ENCODE results near the gene KCNN2.

Gene KCNN2

DNA sequence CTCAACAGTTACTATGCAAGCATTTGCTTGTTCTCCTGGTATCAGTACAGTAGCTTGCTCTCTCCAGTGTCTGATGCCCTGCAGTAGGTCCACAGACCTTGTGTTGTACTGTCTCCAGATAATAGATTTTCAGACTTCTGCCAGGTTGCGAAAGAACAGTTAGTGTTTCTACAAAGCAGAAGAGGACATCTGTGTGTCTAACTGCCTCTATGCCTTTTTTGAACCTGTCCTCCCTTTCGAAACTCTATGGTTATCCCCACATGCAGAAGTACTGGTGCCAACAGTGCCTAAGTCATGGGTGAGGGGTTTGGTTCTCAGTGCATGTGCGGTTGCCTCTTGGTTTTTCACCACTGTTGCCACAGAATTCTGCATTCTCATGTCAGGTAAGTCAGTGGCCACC is 45.9 kb downstream of the KCNN2 start:
- Histone ChIP-seq H3K4me3 (ENCODE audit: low read depth, low read length) (no peak overlapping the region), H3K4me1 (ENCODE audit: control insufficient read depth, insufficient read depth, low read length) (no peaks in the 10 kb centered on the region), H3K27ac (ENCODE audit: extremely low read depth, low read depth, low read length) (no peak overlapping the region), H3K36me3 (ENCODE audit: control insufficient read depth in 2 of 2, insufficient read depth in 1 of 2, low read length in 2 of 2) (no peaks in the 10 kb centered on the region), H3K9me3 (ENCODE audit: control insufficient read depth, insufficient read depth, low read depth, low read length) (no peaks in the 10 kb centered on the region)
- POLR2A ChIA-PET: no interaction called here
- TF ChIP-seq ZNF121 (tag by site-specific recombination; IDR thresholded peaks at IDR 0.05) (no peak), ZNF174 (tag by site-specific recombination; IDR thresholded peaks at IDR 0.05) (no peak), SP2 (tag by site-specific recombination; IDR thresholded peaks at IDR 0.05) (no peak)
- TF ChIP-seq, protein P1, sequence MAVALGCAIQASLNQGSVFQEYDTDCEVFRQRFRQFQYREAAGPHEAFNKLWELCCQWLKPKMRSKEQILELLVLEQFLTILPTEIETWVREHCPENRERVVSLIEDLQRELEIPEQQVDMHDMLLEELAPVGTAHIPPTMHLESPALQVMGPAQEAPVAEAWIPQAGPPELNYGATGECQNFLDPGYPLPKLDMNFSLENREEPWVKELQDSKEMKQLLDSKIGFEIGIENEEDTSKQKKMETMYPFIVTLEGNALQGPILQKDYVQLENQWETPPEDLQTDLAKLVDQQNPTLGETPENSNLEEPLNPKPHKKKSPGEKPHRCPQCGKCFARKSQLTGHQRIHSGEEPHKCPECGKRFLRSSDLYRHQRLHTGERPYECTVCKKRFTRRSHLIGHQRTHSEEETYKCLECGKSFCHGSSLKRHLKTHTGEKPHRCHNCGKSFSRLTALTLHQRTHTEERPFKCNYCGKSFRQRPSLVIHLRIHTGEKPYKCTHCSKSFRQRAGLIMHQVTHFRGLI (tag by site-specific recombination; IDR thresholded peaks at IDR 0.05): no peak
- CTCF ChIA-PET: interaction anchor here (0.7 kb wide), 2 partner anchors 397 to 1869 kb away, joined by 4 to 6 read pairs; no protein-coding TSS in a partner anchor

DNA sequence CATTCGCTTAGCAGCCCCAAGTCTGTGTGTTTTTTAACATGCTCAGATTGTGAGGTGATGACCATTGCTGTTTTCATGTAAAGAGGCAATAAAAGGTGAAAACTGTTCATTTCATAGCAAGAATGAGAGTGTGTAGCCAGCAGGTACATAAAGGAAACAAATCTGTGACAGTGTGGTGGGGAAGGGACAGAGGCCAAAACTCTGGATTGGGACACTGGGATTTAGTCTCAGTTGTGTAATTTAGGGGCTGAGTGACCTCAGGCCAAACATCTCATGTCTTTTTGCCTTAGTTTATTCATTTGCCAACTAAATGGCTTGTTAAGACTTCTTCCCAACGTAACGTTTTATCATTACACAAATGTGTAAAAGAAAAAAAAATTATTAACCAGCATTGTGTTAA is 47.0 kb downstream of the KCNN2 start:
- Histone ChIP-seq H3K27ac (ENCODE audit: extremely low read depth, low read depth, low read length) (no peak overlapping the region), H3K4me1 (ENCODE audit: control insufficient read depth, insufficient read depth, low read length) (no peaks in the 10 kb centered on the region), H3K36me3 (ENCODE audit: control insufficient read depth in 2 of 2, insufficient read depth in 1 of 2, low read length in 2 of 2) (no peaks in the 10 kb centered on the region), H3K4me3 (ENCODE audit: low read depth, low read length) (no peak overlapping the region), H3K9me3 (ENCODE audit: control insufficient read depth, insufficient read depth, low read depth, low read length) (no peaks in the 10 kb centered on the region)
- TF ChIP-seq ZNF138 (tag by site-specific recombination; IDR thresholded peaks at IDR 0.05; ENCODE audit: borderline replicate concordance) (no peak), KLF8 (tag by site-specific recombination; IDR thresholded peaks at IDR 0.05) (no peak), ZNF585B (tag by site-specific recombination; IDR thresholded peaks at IDR 0.05) (no peak), ZNF16 (tag by site-specific recombination; IDR thresholded peaks at IDR 0.05; ENCODE audit: low read depth) (no peak), ZNF146 (tag by site-specific recombination; IDR thresholded peaks at IDR 0.05) (no peak), ZBTB1 (tag by site-specific recombination; IDR thresholded peaks at IDR 0.05) (no peak), ZNF391 (tag by site-specific recombination; IDR thresholded peaks at IDR 0.05; ENCODE audit: borderline replicate concordance, low read depth) (no peak)
- ChIA-PET CTCF (no interaction called here), POLR2A (no interaction called here)

DNA sequence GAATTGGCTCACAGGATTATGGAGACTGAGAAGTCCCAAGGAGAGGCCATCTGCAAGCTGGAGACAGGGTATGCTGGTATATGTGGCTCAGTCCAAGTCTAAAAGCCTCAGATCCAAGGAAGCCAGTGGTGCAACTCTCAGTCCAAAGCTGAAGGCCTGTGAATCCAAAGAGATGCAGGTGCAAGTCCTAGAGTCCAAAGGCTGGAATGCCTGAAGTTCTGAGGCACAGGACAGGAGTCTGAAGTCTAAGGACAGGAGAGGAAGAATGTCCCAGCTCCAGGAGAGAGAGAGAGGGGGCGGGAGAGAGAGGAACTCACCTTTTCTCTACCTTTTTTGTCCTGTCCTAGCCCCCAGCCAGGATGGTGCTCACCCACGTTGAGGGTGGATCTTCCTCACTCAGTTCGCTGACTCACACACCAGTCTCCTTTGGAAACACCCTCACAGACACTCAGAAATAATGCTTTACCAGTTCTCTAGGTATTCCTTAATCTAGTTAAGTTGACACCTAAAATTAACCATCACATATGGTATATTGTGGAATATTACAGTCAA is 49.6 kb downstream of the KCNN2 start:
- Histone ChIP-seq H3K36me3 (ENCODE audit: control insufficient read depth in 2 of 2, insufficient read depth in 1 of 2, low read length in 2 of 2) (no peaks in the 10 kb centered on the region), H3K27ac (ENCODE audit: extremely low read depth, low read depth, low read length) (no peak overlapping the region), H3K4me3 (ENCODE audit: low read depth, low read length) (no peak overlapping the region), H3K4me1 (ENCODE audit: control insufficient read depth, insufficient read depth, low read length) (no peaks in the 10 kb centered on the region), H3K9me3 (ENCODE audit: control insufficient read depth, insufficient read depth, low read depth, low read length) (no peaks in the 10 kb centered on the region)
- TF ChIP-seq ZNF10 (tag by site-specific recombination; IDR thresholded peaks at IDR 0.05): no peak
- ChIA-PET CTCF (no interaction called here), POLR2A (no interaction called here)

DNA sequence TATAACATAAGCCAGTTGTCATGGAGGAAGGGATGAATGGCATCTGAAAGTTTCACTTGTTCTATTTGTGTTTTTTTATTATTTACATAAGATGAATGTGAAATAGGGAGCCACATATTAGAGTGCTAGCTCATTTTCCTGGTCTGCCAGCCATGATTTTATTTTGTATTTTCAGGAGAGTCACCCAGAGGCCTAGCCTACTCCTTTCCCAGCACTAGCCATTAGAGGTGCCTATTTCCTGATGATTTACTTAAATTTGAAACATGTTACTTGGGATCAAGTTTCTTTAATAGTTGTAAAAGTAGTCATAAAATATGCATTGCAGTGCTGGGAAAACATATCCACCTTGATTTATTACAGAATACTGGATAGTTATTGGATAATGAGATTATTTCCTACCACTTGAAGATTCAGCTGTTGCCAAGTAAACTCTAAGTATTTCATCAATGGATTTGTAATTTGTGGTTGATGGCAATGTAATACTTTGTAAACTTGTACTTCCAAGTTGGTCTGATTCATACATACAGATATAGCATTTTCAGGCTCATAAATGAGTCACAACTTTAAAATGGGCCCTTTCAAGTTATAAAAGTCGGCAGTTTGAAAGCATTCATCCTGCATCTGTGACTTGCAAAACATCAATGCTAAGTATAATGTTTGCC is 50.8 kb downstream of the KCNN2 start:
- Histone ChIP-seq H3K4me3 (ENCODE audit: low read depth, low read length) (no peak overlapping the region), H3K36me3 (ENCODE audit: control insufficient read depth in 2 of 2, insufficient read depth in 1 of 2, low read length in 2 of 2) (no peaks in the 10 kb centered on the region), H3K27ac (ENCODE audit: extremely low read depth, low read depth, low read length) (no peak overlapping the region), H3K9me3 (ENCODE audit: control insufficient read depth, insufficient read depth, low read depth, low read length) (no peaks in the 10 kb centered on the region), H3K4me1 (ENCODE audit: control insufficient read depth, insufficient read depth, low read length) (no peaks in the 10 kb centered on the region)
- ChIA-PET POLR2A (no interaction called here), CTCF (no interaction called here)
- TF ChIP-seq ZNF366 (tag by site-specific recombination; conservative IDR thresholded peaks at IDR 0.05) (peak; percentile 82), SP7 (tag by site-specific recombination; IDR thresholded peaks at IDR 0.05) (peak; percentile 72), KLF8 (tag by site-specific recombination; IDR thresholded peaks at IDR 0.05) (peak; percentile 44; the same call in 1 of the 2 replicates), PRDM1 (tag by site-specific recombination; IDR thresholded peaks at IDR 0.05) (no peak), SCRT2 (tag by site-specific recombination; IDR thresholded peaks at IDR 0.05) (peak; percentile 69), SP2 (tag by site-specific recombination; IDR thresholded peaks at IDR 0.05) (peak; percentile 20; the same call in 1 of the 2 replicates)
- TF ChIP-seq, protein P2, sequence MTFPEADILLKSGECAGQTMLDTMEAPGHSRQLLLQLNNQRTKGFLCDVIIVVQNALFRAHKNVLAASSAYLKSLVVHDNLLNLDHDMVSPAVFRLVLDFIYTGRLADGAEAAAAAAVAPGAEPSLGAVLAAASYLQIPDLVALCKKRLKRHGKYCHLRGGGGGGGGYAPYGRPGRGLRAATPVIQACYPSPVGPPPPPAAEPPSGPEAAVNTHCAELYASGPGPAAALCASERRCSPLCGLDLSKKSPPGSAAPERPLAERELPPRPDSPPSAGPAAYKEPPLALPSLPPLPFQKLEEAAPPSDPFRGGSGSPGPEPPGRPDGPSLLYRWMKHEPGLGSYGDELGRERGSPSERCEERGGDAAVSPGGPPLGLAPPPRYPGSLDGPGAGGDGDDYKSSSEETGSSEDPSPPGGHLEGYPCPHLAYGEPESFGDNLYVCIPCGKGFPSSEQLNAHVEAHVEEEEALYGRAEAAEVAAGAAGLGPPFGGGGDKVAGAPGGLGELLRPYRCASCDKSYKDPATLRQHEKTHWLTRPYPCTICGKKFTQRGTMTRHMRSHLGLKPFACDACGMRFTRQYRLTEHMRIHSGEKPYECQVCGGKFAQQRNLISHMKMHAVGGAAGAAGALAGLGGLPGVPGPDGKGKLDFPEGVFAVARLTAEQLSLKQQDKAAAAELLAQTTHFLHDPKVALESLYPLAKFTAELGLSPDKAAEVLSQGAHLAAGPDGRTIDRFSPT (tag by site-specific recombination; IDR thresholded peaks at IDR 0.05): peak; percentile 52; the same call in 1 of the 2 replicates
- TF ChIP-seq, protein P3, sequence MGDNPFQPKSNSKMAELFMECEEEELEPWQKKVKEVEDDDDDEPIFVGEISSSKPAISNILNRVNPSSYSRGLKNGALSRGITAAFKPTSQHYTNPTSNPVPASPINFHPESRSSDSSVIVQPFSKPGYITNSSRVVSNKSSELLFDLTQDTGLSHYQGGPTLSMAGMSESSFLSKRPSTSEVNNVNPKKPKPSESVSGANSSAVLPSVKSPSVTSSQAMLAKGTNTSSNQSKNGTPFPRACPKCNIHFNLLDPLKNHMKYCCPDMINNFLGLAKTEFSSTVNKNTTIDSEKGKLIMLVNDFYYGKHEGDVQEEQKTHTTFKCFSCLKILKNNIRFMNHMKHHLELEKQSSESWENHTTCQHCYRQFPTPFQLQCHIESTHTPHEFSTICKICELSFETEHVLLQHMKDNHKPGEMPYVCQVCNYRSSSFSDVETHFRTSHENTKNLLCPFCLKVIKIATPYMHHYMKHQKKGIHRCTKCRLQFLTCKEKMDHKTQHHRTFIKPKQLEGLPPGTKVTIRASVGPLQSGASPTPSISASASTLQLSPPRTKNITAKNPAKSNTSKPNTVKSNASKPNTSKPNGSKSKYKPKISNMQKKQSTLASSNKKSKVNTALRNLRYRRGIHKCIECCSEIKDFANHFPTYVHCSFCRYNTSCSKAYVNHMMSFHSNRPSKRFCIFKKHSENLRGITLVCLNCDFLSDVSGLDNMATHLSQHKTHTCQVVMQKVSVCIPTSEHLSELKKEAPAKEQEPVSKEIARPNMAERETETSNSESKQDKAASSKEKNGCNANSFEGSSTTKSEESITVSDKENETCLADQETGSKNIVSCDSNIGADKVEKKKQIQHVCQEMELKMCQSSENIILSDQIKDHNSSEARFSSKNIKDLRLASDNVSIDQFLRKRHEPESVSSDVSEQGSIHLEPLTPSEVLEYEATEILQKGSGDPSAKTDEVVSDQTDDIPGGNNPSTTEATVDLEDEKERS (tag by site-specific recombination; IDR thresholded peaks at IDR 0.05): no peak
- TF ChIP-seq, protein P4, sequence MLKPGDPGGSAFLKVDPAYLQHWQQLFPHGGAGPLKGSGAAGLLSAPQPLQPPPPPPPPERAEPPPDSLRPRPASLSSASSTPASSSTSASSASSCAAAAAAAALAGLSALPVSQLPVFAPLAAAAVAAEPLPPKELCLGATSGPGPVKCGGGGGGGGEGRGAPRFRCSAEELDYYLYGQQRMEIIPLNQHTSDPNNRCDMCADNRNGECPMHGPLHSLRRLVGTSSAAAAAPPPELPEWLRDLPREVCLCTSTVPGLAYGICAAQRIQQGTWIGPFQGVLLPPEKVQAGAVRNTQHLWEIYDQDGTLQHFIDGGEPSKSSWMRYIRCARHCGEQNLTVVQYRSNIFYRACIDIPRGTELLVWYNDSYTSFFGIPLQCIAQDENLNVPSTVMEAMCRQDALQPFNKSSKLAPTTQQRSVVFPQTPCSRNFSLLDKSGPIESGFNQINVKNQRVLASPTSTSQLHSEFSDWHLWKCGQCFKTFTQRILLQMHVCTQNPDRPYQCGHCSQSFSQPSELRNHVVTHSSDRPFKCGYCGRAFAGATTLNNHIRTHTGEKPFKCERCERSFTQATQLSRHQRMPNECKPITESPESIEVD (tag by site-specific recombination; IDR thresholded peaks at IDR 0.05): 0 out of 2 replicates have a peak, but pooled peaks have one; percentile 33
